ENCODE measurements around the gene RBBP9.

- TF ChIP-seq CTCF (IDR thresholded peaks at IDR 0.05; ENCODE audit: borderline replicate concordance, extremely low read depth, low read length, poor library complexity, severe bottlenecking) (no peak), EZH2 (IDR thresholded peaks at IDR 0.05; ENCODE audit: borderline replicate concordance, low read depth, low read length, severe bottlenecking) (no peak)
These were observed 48.5 kb upstream of the RBBP9 start for GRCh38 chr20:18545566-18545965.
